Keratinocyte (primary cell): ENCODE data around the gene OR8I2. TPM values are rescaled to one million over a fixed set of nuclear protein-coding genes. Genes with fewer than 3 reads are reported as not detected.
"Not testable (repeated sequence)": the region's sequence is repeated elsewhere in the genome, so short reads cannot be mapped to it uniquely, and the experiment has no call there.

Experiments
- DNase-seq: peaks from one replicate; pipeline ENCODE4 v3.0.0-alpha.2; 2011; ENCODE audit warnings: low read depth, missing footprints, low spot score
- FAIRE-seq: peaks from 2 replicates; lab custom pipeline; 2011; peaks lifted over from hg19 to GRCh38; lab: Jason Lieb, UNC
- H2AFZ ChIP-seq: 2 replicates; pipeline ENCODE4 v1.6.0; 2012; ENCODE audit warnings: low read length, control low read depth, inconsistent platforms; ENCODE audit not compliant: control insufficient read depth
- H3K27ac ChIP-seq: 2 replicates; pipeline ENCODE4 v1.5.1; 2011; ENCODE audit warnings: low read length; ENCODE audit not compliant: control insufficient read depth, insufficient read depth
- H3K27me3 ChIP-seq: 3 replicates; pipeline ENCODE4 v1.6.0; 2011; ENCODE audit warnings: low read length; ENCODE audit not compliant: control insufficient read depth, insufficient read depth; ENCODE audit errors: extremely low read depth
- H3K36me3 ChIP-seq, 2 experiments: 2 replicates in 1 of 2; 3 replicates in 1 of 2; pipeline ENCODE4 v1.5.1; 2011; ENCODE audit warnings: low read length in 2 of 2, mild to moderate bottlenecking in 1 of 2; ENCODE audit not compliant: control insufficient read depth in 2 of 2, insufficient read depth in 2 of 2; ENCODE audit errors: extremely low read depth in 1 of 2
- H3K4me1 ChIP-seq: 3 replicates; pipeline ENCODE4 v1.5.1; 2011; ENCODE audit warnings: low read length; ENCODE audit not compliant: control insufficient read depth, insufficient read depth; ENCODE audit errors: extremely low read depth
- H3K4me2 ChIP-seq: 3 replicates; pipeline ENCODE4 v1.6.0; 2011; ENCODE audit warnings: low read depth, low read length; ENCODE audit not compliant: control insufficient read depth, insufficient read depth; ENCODE audit errors: extremely low read depth
- H3K4me3 ChIP-seq, 3 experiments: fragments of 200-600 bp in 1 of 3; sonication (generic) in 1 of 3; 2 replicates in 2 of 3; 3 replicates in 1 of 3; pipeline ENCODE4 v1.5.1; 2011 to 2016; ENCODE audit warnings: low read length in 3 of 3, mild to moderate bottlenecking in 3 of 3, control low read depth in 2 of 3, inconsistent platforms in 1 of 3, low read depth in 1 of 3, mixed read lengths in 1 of 3, mixed run types in 1 of 3, moderate library complexity in 1 of 3; ENCODE audit not compliant: control insufficient read depth in 2 of 3, insufficient read depth in 2 of 3; ENCODE audit errors: extremely low read depth in 1 of 3
- H3K79me2 ChIP-seq: 2 replicates; pipeline ENCODE4 v1.6.0; 2012; ENCODE audit warnings: low read length; ENCODE audit not compliant: control insufficient read depth, insufficient read depth
- H3K9ac ChIP-seq: 3 replicates; pipeline ENCODE4 v1.6.0; 2011; ENCODE audit warnings: low read length; ENCODE audit not compliant: control insufficient read depth, insufficient read depth; ENCODE audit errors: extremely low read depth
- H3K9me1 ChIP-seq: 3 replicates; pipeline ENCODE4 v1.6.0; 2011; ENCODE audit warnings: low read length; ENCODE audit not compliant: control insufficient read depth, insufficient read depth; ENCODE audit errors: extremely low read depth
- H3K9me3 ChIP-seq: 2 replicates; pipeline ENCODE4 v1.5.1; 2012; ENCODE audit warnings: low read depth, low read length; ENCODE audit not compliant: control insufficient read depth
- H4K20me1 ChIP-seq: 3 replicates; pipeline ENCODE4 v1.6.0; 2011; ENCODE audit warnings: low read length; ENCODE audit not compliant: control insufficient read depth, insufficient read depth; ENCODE audit errors: extremely low read depth
- CTCF ChIP-seq, 3 experiments: IDR thresholded peaks in 1 of 3; conservative IDR thresholded peaks in 1 of 3; optimal IDR thresholded peaks in 1 of 3; 2 replicates in 2 of 3; 3 replicates in 1 of 3; pipeline versions ENCODE3 to v1.5.1; 2011; ENCODE audit warnings: low read length in 3 of 3, mild to moderate bottlenecking in 3 of 3, moderate library complexity in 2 of 3, control low read depth in 1 of 3, inconsistent platforms in 1 of 3; ENCODE audit not compliant: insufficient read depth in 2 of 3; ENCODE audit errors: extremely low read depth in 1 of 3
- EZH2 ChIP-seq: IDR thresholded peaks from one replicate; pipeline ENCODE4 v1.6.1; 2012; ENCODE audit warnings: inconsistent platforms, mild to moderate bottlenecking, low read length, moderate library complexity
- dilution Hi-C: fragments of 300-500 bp; cut with MboI; formaldehyde crosslinking; loops from one replicate; pipeline ENCODE4 v1.7.0; 2020; ENCODE audit warnings: low sequenced_read_pairs; ENCODE audit not compliant: extremely low pct_ligation_motif_present
- polyA plus RNA-seq, 5 experiments: library from polyadenylated mRNA; depleted of rRNA in 3 of 5; stranded (reverse) in 3 of 5; stranded (forward) in 1 of 5; unstranded in 1 of 5; fragments of >200 nt; gene quantifications; 1 replicate in 1 of 5; 2 replicates in 3 of 5; 3 replicates in 1 of 5; pipeline versions ENCODE4 v1.2.1 to v1.2.3, GENCODE V29; 2011 to 2012; ENCODE audit warnings: missing spikeins in 2 of 5, low read depth in 1 of 5, low replicate concordance in 1 of 5

Gene OR8I2
- polyA plus RNA-seq, 1 donor (not counting 4 experiments of a cell fraction or from before 2014, with no cell fraction given), result not detected

- H3K9me1 ChIP-seq, result no peaks in the 10 kb centered on the region
- dilution Hi-C loops, result no loop called here
- H3K9me3 ChIP-seq, result no peaks in the 10 kb centered on the region
- H3K9ac ChIP-seq, result no peak overlapping the region
- DNase-seq (no peak), FAIRE-seq (no peak)
- H3K36me3 ChIP-seq, result no peaks in the 10 kb centered on the region
- no peaks in the 10 kb centered on the region for H3K79me2 ChIP-seq
- H4K20me1 ChIP-seq, result no peaks in the 10 kb centered on the region
- no peak overlapping the region for H3K27ac ChIP-seq
- no peaks in the 10 kb centered on the region for H3K27me3 ChIP-seq
- no peak for TF ChIP-seq EZH2
- TF ChIP-seq CTCF (optimal IDR thresholded peaks at IDR 0.05 in 1 of 3, IDR thresholded peaks at IDR 0.05 in 1 of 3, conservative IDR thresholded peaks at IDR 0.05 in 1 of 3; ENCODE audit: extremely low read depth in 1 of 3, insufficient read depth in 2 of 3, low read length in 3 of 3), result no peak
- no peaks in the 10 kb centered on the region for H3K4me1 ChIP-seq
- no peak overlapping the region for H2AFZ ChIP-seq
- H3K4me3 ChIP-seq, result no peak overlapping the region
- H3K4me2 ChIP-seq, result no peak overlapping the region
Observed at GRCh38 chr11:56049487-56049886, 43.6 kb upstream of the OR8I2 start.

- H3K9me3 ChIP-seq, H3K4me1 ChIP-seq, DNase-seq, dilution Hi-C loops, H3K27ac ChIP-seq, H3K27me3 ChIP-seq, H3K4me2 ChIP-seq, H3K4me3 ChIP-seq, H3K9ac ChIP-seq, FAIRE-seq, H3K79me2 ChIP-seq, H3K36me3 ChIP-seq, H2AFZ ChIP-seq, H4K20me1 ChIP-seq, H3K9me1 ChIP-seq: not testable (repeated sequence)
Observed at GRCh38 chr11:56056366-56056765, 36.7 kb upstream of the OR8I2 start.

- DNase-seq, H3K27ac ChIP-seq, dilution Hi-C loops, H3K36me3 ChIP-seq, H3K79me2 ChIP-seq, H3K27me3 ChIP-seq, H3K9ac ChIP-seq, H2AFZ ChIP-seq, H3K4me3 ChIP-seq, H3K4me2 ChIP-seq, H4K20me1 ChIP-seq, H3K9me1 ChIP-seq, H3K9me3 ChIP-seq, H3K4me1 ChIP-seq, FAIRE-seq: not testable (repeated sequence)
Observed at GRCh38 chr11:56057661-56058237, 35.4 kb upstream of the OR8I2 start.

- H3K9me1 ChIP-seq, H3K9ac ChIP-seq, H3K36me3 ChIP-seq, dilution Hi-C loops, H3K4me1 ChIP-seq, H4K20me1 ChIP-seq, FAIRE-seq, H3K27me3 ChIP-seq, H3K9me3 ChIP-seq, H3K27ac ChIP-seq, H3K79me2 ChIP-seq, H3K4me3 ChIP-seq, H2AFZ ChIP-seq, DNase-seq, H3K4me2 ChIP-seq: not testable (repeated sequence)
Observed at GRCh38 chr11:56058260-56058780, 34.8 kb upstream of the OR8I2 start.
